CD4-positive, CD25-positive, alpha-beta regulatory T cell (primary cell): ENCODE measurements around the gene CYLD. TPM values are rescaled to one million over a fixed set of nuclear protein-coding genes. Genes with fewer than 3 reads are reported as not detected.
A peak's percentile ranks its signal among the peaks of the same experiment; 100 is the strongest.

Experiments used
- ATAC-seq, 2 donors: fragments of 150-1000 bp; cut with Tn5 transposase; one replicate each; pipeline ENCODE4 v1.10.0; 2021; ENCODE audit warnings: low read depth in 2 of 2, moderate number of reproducible peaks in 2 of 2, moderate library complexity in 1 of 2
- DNase-seq, 3 donors: peaks; one replicate each; pipeline versions ENCODE4 v3.0.0 to v3.0.0-alpha.2; 2012 to 2022; ENCODE audit warnings: mixed read lengths in 1 of 3
- H3K27ac ChIP-seq: one replicate; pipeline ENCODE4 v1.7.0; 2013; ENCODE audit warnings: mild to moderate bottlenecking, low read length; ENCODE audit not compliant: insufficient read depth, poor library complexity, severe bottlenecking
- H3K27me3 ChIP-seq: one replicate; pipeline ENCODE4 v1.7.0; 2013; ENCODE audit warnings: low read length; ENCODE audit not compliant: control insufficient read depth, insufficient read depth
- H3K36me3 ChIP-seq: one replicate; pipeline ENCODE4 v1.7.0; 2013; ENCODE audit warnings: mild to moderate bottlenecking, low read length, moderate library complexity; ENCODE audit not compliant: control insufficient read depth, insufficient read depth
- H3K4me1 ChIP-seq: 2 replicates; pipeline ENCODE4 v1.7.0; 2013; ENCODE audit warnings: mild to moderate bottlenecking, low read length; ENCODE audit not compliant: insufficient read depth, control insufficient read depth, poor library complexity, severe bottlenecking
- H3K4me3 ChIP-seq: one replicate; pipeline ENCODE4 v1.7.0; 2013; ENCODE audit warnings: low read depth, mild to moderate bottlenecking, low read length, moderate library complexity
- H3K9me3 ChIP-seq, 2 experiments: 1 replicate in 1 of 2; 2 replicates in 1 of 2; pipeline ENCODE4 v1.7.0; 2013; ENCODE audit warnings: low read length in 2 of 2, mild to moderate bottlenecking in 1 of 2, moderate library complexity in 1 of 2; ENCODE audit not compliant: control insufficient read depth in 2 of 2
- H3K27ac Mint-ChIP-seq, 3 donors: one replicate each; pipeline ENCODE4 v1.8.0; 2020 to 2022; ENCODE audit warnings: mild to moderate bottlenecking in 3 of 3, mixed read lengths in 3 of 3, moderate library complexity in 2 of 3
- H3K27me3 Mint-ChIP-seq: one replicate; pipeline ENCODE4 v1.8.0; 2022; ENCODE audit warnings: mild to moderate bottlenecking, mixed read lengths
- H3K36me3 Mint-ChIP-seq: one replicate; pipeline ENCODE4 v1.8.0; 2020; ENCODE audit warnings: mixed read lengths
- H3K4me1 Mint-ChIP-seq, 4 donors: one replicate each; pipeline ENCODE4 v1.8.0; 2020 to 2022; ENCODE audit warnings: mixed read lengths in 4 of 4, mild to moderate bottlenecking in 1 of 4
- H3K4me3 Mint-ChIP-seq, 4 donors: one replicate each; pipeline ENCODE4 v1.8.0; 2020 to 2022; ENCODE audit warnings: mild to moderate bottlenecking in 4 of 4, mixed read lengths in 4 of 4, moderate library complexity in 3 of 4
- H3K9me3 Mint-ChIP-seq, 7 donors: one replicate each; pipeline ENCODE4 v1.8.0; 2020 to 2022; ENCODE audit warnings: mixed read lengths in 7 of 7, mild to moderate bottlenecking in 3 of 7, moderate library complexity in 2 of 7
- polyA plus RNA-seq, 4 donors: library from polyadenylated mRNA; unstranded; fragments of 300-500 nt; fragmentation: Illumina TruSeq; gene quantifications; one replicate each; pipeline ENCODE4 v1.2.3, GENCODE V29; 2021
- total RNA-seq: library from RNA; stranded (reverse); gene quantifications from one replicate; pipeline ENCODE4 v1.2.3, GENCODE V29; 2022

CYLD gene
- total and polyA plus RNA-seq, 5 donors from 2014 or later = 161 to 425 (median 174) TPM

DNA sequence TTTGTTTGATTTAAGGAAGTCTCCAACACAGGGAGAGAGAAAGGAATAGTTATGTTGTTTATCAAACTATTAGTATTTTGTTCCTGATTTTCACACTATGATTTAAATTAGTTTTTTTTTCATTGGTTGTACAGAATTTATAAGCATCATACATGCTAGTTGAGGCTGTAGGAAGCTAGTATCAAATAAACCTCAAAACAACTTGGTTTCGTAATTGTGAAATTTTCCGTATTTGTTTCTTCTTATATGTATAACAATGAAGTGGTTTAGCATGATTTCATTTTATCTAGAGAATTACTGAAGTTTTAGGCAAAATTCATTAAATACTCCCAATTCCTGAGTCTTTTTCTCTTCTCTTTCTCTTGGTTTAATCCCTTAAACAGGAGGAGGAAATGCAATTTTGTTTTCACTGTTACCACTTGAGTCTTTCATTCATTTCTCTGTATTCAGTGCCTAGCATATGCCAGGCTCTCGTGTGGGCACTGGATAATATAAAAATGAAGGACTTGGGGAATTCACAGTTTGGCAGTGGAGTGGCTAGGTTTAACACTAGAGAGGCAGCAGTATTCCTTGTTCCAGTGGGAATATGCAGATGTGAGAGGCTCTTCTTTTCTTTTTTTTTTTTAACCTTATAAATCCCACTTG is 1.8 kb downstream of the CYLD start:
- Mint-ChIP-seq H3K9me3 (no peaks in the 10 kb centered on the region), H3K36me3 (peaks cover 20% of the 10 kb centered on the region), H3K4me1 (peaks cover 16 to 53% (median 39%) of the 10 kb centered on the region in 4 donors)

DNA sequence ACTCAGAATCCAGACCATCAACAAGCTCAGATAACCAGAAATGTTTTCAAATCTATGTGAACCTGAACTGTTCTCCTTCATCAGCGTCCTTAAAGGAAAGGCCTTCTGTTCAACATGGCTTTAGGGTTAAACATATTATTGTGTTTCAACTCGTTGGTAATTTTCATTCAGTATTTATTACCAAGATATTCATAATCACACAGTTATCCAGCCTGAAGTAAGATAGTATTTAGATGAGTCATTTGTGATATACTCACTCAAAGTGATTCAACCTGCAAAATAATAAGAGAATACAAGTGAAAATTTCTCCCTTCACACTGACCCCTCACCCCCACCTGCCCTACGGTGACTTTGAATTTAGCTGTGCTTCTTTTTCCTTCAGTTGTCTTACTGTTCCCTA is 3.0 kb downstream of the CYLD start:
- peak overlapping the region; percentile 92 to 98 (median 93) for H3K27ac Mint-ChIP-seq
- Histone ChIP-seq H3K27ac (peak overlapping the region; percentile 99), H3K9me3 (no peaks in the 10 kb centered on the region), H3K27me3 (no peaks in the 10 kb centered on the region), H3K4me1 (peaks cover 74% of the 10 kb centered on the region), H3K36me3 (peaks cover 7% of the 10 kb centered on the region), H3K4me3 (peak overlapping the region; percentile 98)
- H3K4me3 Mint-ChIP-seq = peak overlapping the region; percentile 98 to 99 (median 98)
- no peaks in the 10 kb centered on the region for H3K27me3 Mint-ChIP-seq
- peaks cover 22 to 61% (median 42%) of the 10 kb centered on the region in 4 donors for H3K4me1 Mint-ChIP-seq
- no peak for ATAC-seq
- peaks cover 20% of the 10 kb centered on the region for H3K36me3 Mint-ChIP-seq
- peak in 1 of 3 donors; percentile 77 for DNase-seq
- H3K9me3 Mint-ChIP-seq = no peaks in the 10 kb centered on the region

More for the DNA sequence above, 1.8 kb downstream of the CYLD start:
- peak overlapping the region; percentile 99 for H3K27ac ChIP-seq
- no peaks in the 10 kb centered on the region for H3K9me3 ChIP-seq
- no peak for ATAC-seq
- no peaks in the 10 kb centered on the region for H3K27me3 ChIP-seq
- peak overlapping the region; percentile 98 to 99 (median 98) for H3K4me3 Mint-ChIP-seq
- H3K36me3 ChIP-seq = no peaks in the 10 kb centered on the region
- H3K27me3 Mint-ChIP-seq = no peaks in the 10 kb centered on the region
- H3K4me3 ChIP-seq = peak overlapping the region; percentile 98
- peak in 2 of 3 donors; percentile 31 to 33 for DNase-seq
- peaks cover 62% of the 10 kb centered on the region for H3K4me1 ChIP-seq
- peak overlapping the region; percentile 92 to 98 (median 98) for H3K27ac Mint-ChIP-seq

DNA sequence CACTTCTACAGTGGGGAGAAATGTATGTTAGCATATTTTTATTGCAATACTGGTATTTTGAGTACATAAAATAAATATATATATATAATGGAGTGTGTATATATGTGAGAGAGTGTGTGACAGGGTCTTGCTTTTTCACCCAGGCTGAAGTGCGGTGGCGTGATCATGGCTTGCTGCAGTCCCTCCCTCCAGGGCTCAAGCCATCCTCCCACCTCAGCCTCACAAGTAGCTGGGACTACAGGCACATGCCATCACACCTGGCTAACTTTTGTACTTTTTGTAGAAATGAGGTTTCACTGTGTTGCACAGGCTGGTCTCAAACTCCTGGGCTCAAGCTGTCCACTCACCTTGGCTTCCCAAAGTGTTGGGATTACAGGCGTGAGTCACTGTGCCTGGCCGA is 4.1 kb downstream of the CYLD start:
- peaks cover 22% of the 10 kb centered on the region for H3K36me3 Mint-ChIP-seq
- Histone ChIP-seq H3K27ac (peak overlapping the region; percentile 99), H3K4me3 (peak overlapping the region; percentile 98), H3K36me3 (peaks cover 17% of the 10 kb centered on the region), H3K4me1 (peaks cover 83% of the 10 kb centered on the region), H3K9me3 (no peaks in the 10 kb centered on the region), H3K27me3 (no peaks in the 10 kb centered on the region)
- peak in 1 of 3 donors; percentile 44 for DNase-seq
- no peaks in the 10 kb centered on the region for H3K9me3 Mint-ChIP-seq
- peak overlapping the region; percentile 98 to 99 (median 98) for H3K4me3 Mint-ChIP-seq
- no peaks in the 10 kb centered on the region for H3K27me3 Mint-ChIP-seq
- peak overlapping the region; percentile 92 to 98 (median 93) for H3K27ac Mint-ChIP-seq
- H3K4me1 Mint-ChIP-seq = peaks cover 22 to 66% (median 48%) of the 10 kb centered on the region in 4 donors
- no peak for ATAC-seq

DNA sequence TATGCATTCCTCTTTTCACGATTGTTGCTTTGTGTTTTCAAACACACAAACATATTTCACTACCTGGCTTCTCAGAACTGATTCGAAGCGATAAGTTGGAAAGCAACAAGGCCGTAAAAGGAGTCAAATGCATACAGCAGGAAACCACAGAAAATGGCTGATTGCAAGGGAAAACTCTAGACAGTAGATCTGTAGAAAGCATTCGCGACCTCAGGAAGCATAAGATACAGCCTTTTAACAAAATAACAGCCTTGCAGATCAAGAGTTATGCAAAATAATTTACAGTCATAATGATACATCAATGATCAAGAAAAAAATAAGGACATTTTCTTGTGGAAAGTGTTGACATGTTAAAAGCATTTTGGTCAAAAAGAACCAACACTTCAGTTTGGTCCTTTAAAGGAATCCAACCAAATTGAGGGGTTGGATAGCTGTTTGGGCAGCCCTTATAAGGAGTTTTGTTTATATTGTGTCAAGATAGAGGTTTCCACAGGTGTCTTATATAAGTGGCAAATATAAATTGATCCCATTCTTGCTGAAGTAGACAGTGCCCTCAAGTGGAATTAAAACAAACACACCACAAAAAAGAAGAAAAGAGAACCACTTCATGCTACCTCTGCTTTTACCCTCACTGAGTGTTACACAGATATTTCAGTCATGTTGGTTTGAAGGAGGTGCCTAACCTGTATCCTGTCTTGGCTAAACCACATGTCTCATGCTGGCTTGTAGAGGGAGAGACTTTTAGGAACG is 5.5 kb downstream of the CYLD start:
- peaks cover 22 to 68% (median 50%) of the 10 kb centered on the region in 4 donors for H3K4me1 Mint-ChIP-seq
- H3K27ac ChIP-seq = peak overlapping the region; percentile 99
- no peaks in the 10 kb centered on the region for H3K27me3 ChIP-seq
- peaks cover 25% of the 10 kb centered on the region for H3K36me3 Mint-ChIP-seq
- peaks cover 30% of the 10 kb centered on the region for H3K36me3 ChIP-seq
- DNase-seq (peak; percentile 14 to 87 (median 73)), ATAC-seq (peak; percentile 72 to 77)
- no peaks in the 10 kb centered on the region for H3K9me3 ChIP-seq
- H3K4me3 ChIP-seq = peak overlapping the region; percentile 98
- peaks cover 90% of the 10 kb centered on the region for H3K4me1 ChIP-seq
- H3K27me3 Mint-ChIP-seq = no peaks in the 10 kb centered on the region
- no peaks in the 10 kb centered on the region for H3K9me3 Mint-ChIP-seq
- H3K4me3 Mint-ChIP-seq = peak overlapping the region; percentile 77 to 99 (median 92)
- peak overlapping the region; percentile 90 to 99 (median 92) for H3K27ac Mint-ChIP-seq

DNA sequence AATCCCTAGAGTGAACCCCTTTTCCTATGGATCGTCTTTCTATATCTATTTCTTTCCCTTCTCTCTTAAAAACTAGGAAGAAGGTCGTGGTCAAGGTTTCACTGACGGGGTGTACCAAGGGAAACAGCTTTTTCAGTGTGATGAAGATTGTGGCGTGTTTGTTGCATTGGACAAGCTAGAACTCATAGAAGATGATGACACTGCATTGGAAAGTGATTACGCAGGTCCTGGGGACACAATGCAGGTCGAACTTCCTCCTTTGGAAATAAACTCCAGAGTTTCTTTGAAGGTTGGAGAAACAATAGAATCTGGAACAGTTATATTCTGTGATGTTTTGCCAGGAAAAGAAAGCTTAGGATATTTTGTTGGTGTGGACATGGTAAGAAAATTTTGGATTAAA is 9.6 kb downstream of the CYLD start:
- no peak for DNase-seq
- H3K4me3 ChIP-seq = peak overlapping the region; percentile 73
- H3K4me1 Mint-ChIP-seq = peaks cover 49 to 80% (median 67%) of the 10 kb centered on the region in 4 donors
- ATAC-seq = no peak
- H3K36me3 ChIP-seq = peaks cover 71% of the 10 kb centered on the region
- H3K9me3 ChIP-seq = no peaks in the 10 kb centered on the region
- peaks cover 86% of the 10 kb centered on the region for H3K4me1 ChIP-seq
- peak overlapping the region in 1 of 3 donors; percentile 77 for H3K27ac Mint-ChIP-seq
- no peaks in the 10 kb centered on the region for H3K27me3 Mint-ChIP-seq
- peak overlapping the region; percentile 29 for H3K27ac ChIP-seq
- H3K36me3 Mint-ChIP-seq = peaks cover 44% of the 10 kb centered on the region
- no peaks in the 10 kb centered on the region for H3K9me3 Mint-ChIP-seq
- H3K27me3 ChIP-seq = no peaks in the 10 kb centered on the region
- peak overlapping the region in 2 of 4 donors; percentile 19 to 59 for H3K4me3 Mint-ChIP-seq

DNA sequence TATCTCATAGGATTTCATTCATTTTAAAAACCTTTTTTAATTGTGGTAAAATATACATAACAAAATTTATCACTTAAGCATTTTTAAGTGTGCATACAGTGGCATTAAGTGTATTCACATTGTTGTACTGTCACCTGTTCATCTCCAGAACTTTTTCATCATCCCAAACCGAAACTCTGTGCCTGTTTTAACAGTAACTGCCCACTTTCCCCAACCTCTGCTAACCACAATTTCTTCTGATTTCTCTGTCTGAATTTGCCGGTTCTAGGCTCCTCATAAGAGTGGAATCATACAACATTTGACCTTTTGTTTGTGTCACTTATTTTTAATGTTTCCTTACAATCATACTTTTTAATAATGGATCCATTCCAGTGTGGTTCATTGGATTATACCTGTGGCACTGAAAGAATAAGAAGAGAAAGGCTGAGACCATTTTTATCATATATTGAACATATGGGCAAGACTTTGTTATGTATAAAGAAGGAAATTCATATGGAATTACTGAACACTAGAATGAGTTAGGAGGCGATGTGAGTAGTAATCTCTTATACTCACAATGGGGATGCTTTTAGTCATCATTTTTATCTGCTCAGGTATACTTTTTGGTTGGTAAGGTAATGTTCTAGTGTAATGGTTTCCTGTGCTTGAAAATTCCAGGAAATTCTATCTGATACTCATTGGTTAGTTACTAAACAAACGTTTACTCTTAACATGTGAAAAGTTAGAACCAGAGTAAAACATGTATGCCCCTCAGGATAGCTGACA is 10.8 kb downstream of the CYLD start:
- Histone ChIP-seq H3K9me3 (no peaks in the 10 kb centered on the region), H3K36me3 (peaks cover 76% of the 10 kb centered on the region), H3K27ac (peak overlapping the region; percentile 44), H3K4me3 (peak overlapping the region; percentile 51), H3K4me1 (peaks cover 87% of the 10 kb centered on the region), H3K27me3 (no peaks in the 10 kb centered on the region)
- Mint-ChIP-seq H3K36me3 (peaks cover 47% of the 10 kb centered on the region), H3K27me3 (no peaks in the 10 kb centered on the region), H3K4me1 (peaks cover 47 to 82% (median 67%) of the 10 kb centered on the region in 4 donors), H3K27ac (peak overlapping the region; percentile 33 to 84 (median 42)), H3K9me3 (no peaks in the 10 kb centered on the region), H3K4me3 (peak overlapping the region; percentile 21 to 70 (median 45))
- ATAC-seq = no peak
- DNase-seq = no peak

DNA sequence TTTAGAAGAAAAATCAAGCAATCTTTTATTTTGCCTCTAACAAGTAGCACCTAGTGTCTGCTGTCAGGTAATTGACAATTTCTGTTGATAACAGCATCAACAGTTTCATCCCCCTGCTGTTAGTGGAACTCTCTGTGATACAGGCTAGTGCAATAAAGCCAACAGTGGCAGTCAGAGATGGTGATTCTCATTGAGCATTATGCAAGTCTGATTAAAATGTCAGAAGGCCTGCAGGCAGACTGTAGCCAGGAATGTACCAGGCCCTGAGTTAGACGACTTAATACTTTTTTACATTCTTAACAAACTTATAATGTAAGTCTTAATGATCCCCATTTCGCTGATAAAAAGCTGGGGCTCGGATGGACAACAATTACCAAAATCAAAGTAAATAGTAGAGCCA is 14.6 kb downstream of the CYLD start:
- Histone ChIP-seq H3K36me3 (peaks cover 87% of the 10 kb centered on the region), H3K27ac (peak overlapping the region; percentile 7), H3K9me3 (no peaks in the 10 kb centered on the region), H3K4me3 (peak overlapping the region; percentile 64), H3K4me1 (peaks cover 78% of the 10 kb centered on the region), H3K27me3 (no peaks in the 10 kb centered on the region)
- peak overlapping the region; percentile 8 to 50 (median 42) for H3K27ac Mint-ChIP-seq
- peaks cover 50% of the 10 kb centered on the region for H3K36me3 Mint-ChIP-seq
- H3K4me3 Mint-ChIP-seq = peak overlapping the region; percentile 47 to 77 (median 68)
- peaks cover 65 to 86% (median 75%) of the 10 kb centered on the region in 4 donors for H3K4me1 Mint-ChIP-seq
- no peak for ATAC-seq
- H3K27me3 Mint-ChIP-seq = peaks cover 4% of the 10 kb centered on the region
- no peak for DNase-seq
- peaks cover 0 to 1% (median 0%) of the 10 kb centered on the region in 7 donors for H3K9me3 Mint-ChIP-seq
